ENCODE measurements around the gene TNFRSF19.

DNA sequence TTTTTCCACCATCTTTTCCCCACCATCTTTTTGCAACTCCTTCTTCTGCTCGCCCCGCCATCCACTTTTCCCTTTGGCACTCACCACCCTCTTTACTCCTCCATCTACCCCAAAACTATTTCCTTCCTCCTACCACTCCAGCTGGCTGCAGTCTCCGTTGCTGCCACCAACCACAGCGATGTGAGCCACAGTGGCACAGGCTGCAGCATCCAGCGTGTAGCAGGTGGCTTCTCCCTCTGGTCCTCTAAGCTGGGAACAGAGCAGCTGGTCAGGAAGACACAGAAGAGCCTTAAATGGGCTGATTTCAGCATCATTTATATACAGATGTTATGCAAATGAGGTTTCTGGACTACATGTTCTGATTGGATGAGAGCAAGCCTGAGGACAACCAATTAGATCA is 144.5 kb downstream of the TNFRSF19 start:
- TF ChIP-seq, protein P1, sequence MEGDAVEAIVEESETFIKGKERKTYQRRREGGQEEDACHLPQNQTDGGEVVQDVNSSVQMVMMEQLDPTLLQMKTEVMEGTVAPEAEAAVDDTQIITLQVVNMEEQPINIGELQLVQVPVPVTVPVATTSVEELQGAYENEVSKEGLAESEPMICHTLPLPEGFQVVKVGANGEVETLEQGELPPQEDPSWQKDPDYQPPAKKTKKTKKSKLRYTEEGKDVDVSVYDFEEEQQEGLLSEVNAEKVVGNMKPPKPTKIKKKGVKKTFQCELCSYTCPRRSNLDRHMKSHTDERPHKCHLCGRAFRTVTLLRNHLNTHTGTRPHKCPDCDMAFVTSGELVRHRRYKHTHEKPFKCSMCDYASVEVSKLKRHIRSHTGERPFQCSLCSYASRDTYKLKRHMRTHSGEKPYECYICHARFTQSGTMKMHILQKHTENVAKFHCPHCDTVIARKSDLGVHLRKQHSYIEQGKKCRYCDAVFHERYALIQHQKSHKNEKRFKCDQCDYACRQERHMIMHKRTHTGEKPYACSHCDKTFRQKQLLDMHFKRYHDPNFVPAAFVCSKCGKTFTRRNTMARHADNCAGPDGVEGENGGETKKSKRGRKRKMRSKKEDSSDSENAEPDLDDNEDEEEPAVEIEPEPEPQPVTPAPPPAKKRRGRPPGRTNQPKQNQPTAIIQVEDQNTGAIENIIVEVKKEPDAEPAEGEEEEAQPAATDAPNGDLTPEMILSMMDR (conservative IDR thresholded peaks at IDR 0.05; ENCODE audit: low read length) = no peak
- TF ChIP-seq EZH2phosphoT487 (IDR thresholded peaks at IDR 0.05; ENCODE audit: borderline replicate concordance, low read depth, low read length) = no peak

All from OCI-LY7 (cell line).